ENCODE results near the gene PPP3CA.

PPP3CA gene

DNA sequence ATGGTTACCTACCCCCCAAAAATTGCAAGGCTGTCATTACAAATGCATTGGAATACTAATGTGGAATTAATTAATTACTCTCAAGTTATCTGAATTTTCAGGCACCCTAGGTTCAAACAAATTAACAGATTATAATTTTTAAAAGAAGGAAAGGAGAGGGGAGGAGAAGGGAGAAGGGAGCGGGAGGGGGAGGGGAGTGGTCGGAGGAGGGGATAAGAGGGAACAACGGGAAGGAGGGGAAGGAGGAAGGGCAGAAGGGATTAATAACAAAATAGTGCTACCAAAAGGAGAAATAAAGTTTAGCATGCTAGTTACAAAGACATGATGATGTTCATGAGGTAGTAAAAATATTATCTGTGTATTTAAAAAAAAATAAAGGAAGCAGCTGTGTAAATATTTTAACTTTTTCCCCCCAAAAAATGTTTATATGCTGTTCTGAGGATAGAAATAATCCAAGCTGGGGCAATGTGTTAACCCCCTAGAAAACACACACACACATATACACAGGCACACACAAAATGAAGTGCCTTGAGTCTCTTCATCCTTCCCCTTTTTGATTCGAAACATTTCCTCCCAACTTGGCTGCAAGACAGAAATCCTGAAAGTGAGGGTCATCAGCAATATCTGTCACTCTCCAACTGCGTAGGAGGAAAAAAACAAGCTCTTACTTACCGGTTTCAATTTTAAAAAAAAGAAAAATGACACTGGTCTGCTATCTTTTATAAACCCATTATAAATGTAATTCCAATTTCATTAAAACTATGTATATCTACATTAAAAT, 58.8 kb downstream of the PPP3CA start:
- no peak for DNase-seq (ENCODE audit: low read depth)

DNA sequence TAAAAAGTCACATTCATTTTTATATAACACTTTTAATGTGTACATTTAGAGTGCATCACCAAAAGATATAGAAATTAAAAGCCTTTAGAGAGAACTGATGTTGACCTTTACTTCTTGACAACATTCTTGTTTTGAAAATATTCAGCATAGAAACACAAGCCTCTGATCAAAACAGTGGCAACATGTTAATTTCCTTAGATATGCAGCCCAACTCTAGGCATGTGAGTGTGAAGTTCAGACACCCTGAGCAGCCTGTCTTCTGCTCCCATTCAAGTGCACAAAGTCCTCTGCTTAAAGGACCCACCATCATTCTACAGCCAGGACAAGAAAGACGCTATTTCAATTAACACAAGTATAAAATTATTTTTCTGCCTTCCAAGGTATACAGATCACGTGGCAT, 60.0 kb downstream of the PPP3CA start:
- DNase-seq (ENCODE audit: low read depth) = no peak

DNA sequence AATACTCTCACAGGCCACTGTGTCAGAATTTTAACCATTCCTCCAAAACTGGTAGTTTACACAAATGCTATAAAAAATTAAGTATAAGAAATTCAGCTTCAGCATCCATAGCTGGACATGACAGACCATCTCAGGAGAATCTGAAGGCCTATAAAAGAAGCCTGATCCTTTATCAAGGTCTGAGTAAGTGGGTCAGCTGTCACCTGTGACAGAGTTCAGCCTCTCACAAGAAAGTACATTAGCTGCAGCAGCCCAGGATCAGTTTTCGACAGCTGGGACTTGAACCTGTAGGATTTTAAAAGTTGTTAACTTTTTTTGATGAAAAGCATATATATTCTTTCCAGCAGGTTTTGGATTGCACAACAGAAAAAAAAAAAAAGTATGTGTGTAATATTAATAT, 60.7 kb downstream of the PPP3CA start:
- no peak for DNase-seq (ENCODE audit: low read depth)

DNA sequence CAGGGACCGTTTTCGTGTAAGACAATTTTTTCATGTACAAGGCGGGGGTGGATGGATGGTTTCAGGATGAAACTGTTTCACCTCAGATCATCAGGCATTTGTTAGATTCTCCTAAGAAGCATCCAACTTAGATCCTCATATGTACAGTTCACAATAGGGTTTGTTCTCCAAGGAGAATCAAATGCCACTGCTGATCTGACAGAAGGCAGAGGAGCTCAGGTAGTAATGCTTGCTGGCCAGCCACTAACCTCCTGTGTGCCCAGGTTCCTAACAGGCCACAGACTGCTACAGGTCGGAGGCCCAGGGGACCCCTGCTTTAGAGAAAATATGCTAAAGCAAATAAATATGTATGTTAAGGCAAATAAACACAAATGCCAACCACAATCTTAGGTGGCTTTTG, 61.3 kb downstream of the PPP3CA start:
- no peak for DNase-seq (ENCODE audit: low read depth)

DNA sequence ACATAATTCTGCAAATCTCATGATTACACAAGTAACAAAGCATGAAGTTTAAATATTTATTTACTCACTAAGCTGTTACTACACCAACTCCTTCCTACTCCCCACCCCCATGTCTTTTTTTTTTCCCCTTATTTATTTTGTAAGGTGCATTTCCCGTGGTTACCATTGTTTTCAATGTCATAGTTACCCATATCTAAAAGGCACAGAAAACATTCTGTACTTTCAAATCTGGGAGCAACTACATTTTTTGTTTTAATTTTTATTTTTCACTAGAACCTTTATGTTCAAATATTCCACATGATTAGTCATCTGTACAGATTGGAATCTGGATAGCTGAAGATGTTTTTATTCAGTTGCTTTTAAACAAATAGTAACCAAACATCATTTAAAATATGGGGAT, 62.8 kb downstream of the PPP3CA start:
- DNase-seq (ENCODE audit: low read depth) = no peak

DNA sequence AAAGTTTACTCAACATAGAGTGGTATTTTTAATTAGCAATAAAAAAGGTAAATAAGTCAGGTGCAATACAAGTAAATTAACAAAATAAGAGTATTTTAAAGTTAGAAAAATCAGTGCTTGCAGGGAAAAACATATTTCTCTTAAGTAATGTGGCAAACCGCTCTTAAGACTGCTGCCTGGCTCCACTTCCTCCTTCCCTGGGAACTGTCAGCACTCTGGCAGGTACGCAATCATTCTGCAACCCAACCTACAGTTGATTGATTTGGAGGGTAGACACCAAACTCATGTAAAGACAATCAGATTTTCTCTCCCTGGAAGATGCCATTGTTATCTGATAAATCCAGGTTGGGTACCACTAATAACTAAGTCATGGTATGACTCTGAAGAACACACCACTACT, 63.9 kb downstream of the PPP3CA start:
- no peak for DNase-seq (ENCODE audit: low read depth)

DNA sequence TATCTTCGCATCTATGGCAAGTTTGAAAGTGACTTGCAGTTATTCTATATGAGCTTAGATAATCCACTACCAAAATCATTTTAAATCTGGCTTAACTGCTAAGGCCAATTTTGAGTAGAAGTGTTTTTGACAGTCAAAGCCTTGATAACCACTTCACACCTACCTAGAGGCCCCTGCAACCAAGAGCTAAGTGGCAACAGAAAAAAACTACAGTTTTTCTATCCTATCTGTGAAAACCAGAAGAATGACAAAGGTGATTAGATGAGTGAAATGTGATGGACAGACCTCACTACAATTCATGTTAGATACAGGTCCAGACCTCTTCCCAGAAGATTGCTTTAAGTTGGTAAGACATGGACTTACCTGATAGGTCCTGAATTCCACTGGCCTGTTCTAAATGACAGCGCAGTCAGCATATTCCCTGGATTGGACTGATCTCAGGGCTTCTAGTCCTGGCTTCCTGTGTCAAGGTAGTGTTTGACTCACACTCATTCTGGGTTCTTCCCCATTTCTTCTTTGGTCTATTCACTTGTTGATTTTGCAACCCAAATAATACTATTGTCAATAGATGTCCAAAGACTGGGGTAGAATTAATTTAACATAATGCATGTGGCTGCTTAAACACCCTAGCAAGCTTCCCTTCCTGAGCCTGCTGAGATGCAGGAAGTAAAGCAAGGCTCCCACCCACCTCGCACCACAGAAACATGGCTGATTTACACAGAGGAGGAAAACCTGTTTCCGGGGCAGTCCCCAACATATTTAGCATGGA, 65.1 kb downstream of the PPP3CA start:
- DNase-seq (ENCODE audit: low read depth) = no peak

DNA sequence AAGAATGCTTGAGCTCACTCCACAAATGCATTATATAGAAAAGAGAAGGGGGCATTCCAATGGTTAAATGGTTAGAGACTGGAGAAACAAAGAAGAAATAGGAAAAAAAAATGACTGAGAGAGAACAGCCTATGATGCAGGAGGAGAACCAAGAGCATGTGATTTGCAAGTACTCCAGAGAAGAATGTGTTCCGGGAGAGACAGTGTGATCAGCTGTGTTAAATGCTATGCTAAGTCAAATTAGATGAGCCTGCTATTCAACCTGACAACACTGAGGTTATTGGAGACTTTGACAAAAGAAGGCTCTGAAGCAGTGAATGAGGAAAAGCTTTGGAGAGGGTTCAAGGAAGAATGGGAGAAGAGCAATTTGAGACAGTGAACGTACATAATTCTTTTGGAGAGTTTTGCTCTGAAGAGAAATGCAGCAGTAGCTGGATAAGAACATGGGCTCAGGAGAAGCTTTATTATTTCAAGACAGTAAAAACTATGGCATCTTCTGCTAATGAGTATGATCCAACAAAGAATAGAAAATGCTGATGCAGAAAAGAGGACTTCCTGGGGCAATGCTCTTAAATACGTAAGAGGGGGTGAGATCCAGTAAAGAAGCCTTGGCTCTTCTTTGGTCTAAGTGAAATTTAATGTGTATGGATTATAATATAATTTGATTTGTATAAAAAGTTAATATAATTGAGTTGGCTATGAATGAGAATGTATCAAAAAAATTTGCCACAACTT, 66.3 kb downstream of the PPP3CA start:
- DNase-seq (ENCODE audit: low read depth) = no peak

DNA sequence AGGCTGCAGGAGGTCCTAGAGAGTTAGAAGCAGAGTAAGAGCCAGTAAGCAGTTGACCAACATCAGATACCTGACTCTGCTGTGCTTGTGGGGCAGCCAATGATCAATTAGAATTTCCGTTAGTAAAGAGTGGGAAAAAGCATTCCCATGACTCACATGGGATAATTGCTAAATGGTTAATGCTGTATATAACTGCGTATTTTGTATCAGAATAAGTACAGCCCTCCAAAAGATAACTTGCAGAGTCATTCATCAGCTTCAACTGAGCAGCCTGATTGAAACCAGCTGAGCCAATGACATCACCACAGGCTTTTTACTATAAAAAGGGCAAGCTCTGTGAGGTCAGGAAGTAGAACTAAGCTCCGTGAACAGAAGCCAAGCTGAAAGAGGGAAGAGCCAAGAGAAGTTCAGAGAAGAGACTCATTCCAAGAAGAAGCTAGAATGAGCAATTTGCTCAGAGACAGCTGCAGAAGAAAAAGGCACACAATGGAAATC, 67.9 kb downstream of the PPP3CA start:
- no peak for DNase-seq (ENCODE audit: low read depth)

DNA sequence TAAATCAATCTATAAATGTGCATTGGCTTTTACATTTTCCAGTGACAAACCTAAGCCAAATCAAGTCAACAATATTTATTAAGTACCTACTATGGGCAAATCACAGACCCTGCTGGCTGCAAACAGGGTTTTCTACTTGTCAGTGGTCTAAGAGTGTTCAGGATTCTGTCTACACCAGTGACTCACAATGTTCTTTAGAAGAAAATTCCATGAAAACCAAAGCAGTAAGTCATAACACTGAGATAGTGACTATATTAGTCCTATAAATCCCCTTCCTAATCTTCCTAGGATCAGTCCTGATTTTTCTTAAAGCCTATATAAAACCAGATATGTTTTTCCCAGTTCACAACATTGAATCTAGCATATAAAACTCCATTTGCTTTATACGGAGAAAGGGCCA, 69.7 kb downstream of the PPP3CA start:
- no peak for DNase-seq (ENCODE audit: low read depth)

DNA sequence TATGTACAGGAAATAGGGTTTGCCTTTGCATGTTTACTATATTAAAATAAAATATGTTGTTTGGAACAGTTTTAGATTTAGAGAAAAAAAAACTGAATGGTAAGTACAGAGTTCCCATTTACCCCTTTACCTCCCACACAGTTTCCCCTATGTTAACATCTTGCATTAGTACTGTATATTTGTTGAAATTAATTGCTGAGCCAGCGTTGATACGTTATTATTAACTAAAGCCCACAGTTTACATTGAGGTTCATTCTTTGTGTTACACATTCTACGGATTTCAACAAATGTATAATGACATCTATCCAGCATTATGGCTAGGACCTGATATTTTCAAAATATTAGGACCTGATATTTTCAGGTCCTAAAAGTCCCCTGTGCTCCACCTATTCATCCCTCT, 70.7 kb downstream of the PPP3CA start:
- DNase-seq (ENCODE audit: low read depth) = no peak

DNA sequence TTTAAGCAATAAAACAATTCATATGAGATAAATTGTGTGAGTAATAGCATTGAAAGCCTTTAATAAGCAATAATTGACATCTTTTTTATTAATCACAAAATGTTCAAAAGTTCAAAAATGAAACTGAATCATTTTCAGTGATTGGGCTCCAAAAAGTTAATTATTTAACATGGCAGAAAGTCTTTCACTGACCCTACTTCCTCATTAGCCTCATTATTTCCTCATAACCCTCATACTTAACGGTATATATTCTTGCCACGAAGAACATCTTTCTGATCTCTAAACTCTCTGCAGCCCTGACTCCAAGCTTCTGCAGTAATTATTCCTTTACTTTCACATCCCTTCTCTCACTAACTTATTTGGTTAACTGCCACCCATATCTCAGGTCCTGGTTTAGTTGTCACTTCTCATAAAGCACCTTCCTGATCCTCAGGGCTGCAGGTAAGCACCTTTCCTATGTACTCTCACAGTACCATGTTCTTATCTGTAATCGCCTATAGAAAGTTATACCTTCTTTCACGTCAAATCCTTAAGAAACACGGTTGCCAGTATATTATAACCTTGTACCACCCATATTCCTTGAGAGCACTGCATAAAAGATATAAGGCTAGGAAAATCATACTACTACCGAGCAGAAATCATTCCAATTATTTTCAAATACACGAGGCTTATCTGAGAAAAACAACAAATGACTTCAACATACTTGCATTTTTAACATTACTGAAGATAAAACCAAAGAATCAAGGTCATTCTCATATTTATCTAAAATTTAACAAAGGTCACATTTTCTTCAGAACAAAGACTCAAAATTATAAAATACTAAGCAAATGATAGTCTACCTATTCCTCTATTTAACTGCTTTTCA, 72.2 kb downstream of the PPP3CA start:
- DNase-seq (ENCODE audit: low read depth) = no peak

DNA sequence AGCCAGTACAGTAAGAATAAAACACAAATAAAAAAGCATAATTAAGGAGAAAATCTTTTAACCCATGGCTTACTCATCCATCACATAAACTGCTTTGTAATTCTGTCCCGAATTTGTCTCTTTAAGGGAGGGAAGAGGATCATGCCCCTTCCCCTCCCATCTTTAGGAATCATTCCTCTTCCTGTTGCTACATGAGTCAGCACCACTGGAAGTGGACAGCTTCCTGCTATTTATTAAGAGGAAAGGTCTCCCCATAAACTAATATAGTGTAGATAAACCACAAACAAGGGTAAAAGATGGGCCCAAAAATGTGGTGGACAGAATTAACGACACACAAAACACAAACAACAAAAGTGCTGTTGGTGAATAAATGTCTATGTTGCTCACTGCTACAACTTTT, 75.8 kb downstream of the PPP3CA start:
- no peak for DNase-seq (ENCODE audit: low read depth)

DNA sequence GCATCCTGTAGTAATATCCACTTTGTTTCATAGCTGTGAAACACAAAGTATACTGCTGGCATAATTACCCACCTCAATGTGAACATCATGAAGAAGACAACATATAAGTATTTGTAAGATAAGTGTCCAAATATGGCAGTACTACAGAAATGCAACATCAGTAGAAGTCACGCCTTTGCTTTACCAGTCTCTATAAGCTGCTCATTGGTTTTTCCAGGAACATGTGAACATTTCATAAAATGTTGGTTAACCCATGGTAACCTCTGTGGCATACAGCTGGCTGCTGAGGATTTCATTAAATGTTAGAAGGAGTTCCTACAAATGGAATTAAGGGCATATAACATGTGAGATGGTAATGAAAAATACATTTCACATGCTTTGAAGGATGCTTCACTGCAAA, 77.6 kb downstream of the PPP3CA start:
- no peak for DNase-seq (ENCODE audit: low read depth)

DNA sequence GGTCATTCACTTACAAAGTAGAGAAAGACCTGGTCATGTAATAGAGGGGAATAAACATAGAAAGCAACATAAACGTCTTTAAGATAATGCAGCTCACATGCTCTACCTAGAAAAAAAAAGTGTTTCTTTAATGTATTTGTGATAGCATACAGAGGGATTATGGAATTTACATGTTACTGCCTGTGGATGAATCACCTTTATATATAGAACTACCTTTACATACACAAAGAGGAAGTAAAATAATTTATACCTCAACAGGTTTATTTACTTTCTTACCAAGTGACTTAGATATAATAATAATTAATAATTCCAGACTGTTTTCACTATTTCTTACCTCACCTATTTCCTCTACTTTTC, 81.5 kb downstream of the PPP3CA start:
- DNase-seq (ENCODE audit: low read depth) = no peak

DNA sequence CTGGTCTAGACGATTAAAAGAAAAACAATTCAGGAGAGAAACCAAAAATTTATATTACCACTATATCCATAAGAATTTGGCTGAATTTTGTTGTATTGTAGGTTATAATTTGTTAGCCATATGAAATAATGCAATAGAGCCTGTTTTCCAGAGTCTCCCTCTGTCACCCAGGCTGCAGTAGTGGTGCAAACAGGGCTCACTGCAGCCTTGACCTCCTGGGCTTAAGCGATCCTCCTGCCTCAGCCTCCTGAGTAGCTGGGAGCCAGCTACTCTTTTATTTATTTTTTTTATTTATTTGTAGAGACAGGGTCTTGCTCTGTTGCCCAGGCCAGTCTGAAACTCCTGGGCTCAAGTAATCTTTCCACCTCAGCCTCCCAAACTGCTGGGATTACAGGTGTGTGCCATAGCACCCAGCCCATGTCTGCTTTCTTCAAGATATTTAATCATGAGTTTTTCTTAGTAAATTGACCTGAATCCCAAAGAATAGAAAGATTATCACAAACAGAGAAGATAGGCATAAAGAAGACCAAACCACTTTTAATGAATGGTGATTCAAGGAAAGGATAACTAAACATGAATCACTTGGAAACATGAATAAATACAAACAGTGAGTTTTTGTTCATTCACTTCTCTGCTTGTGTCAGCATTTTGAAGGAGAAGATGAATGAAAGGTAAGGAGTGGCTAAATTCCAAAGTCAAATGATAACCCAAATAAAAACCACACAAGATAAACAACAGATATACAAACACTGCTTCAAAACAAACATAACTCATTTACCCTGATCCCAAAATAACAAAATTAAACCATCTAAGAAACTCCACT, 82.1 kb downstream of the PPP3CA start:
- no peak for DNase-seq (ENCODE audit: low read depth)

DNA sequence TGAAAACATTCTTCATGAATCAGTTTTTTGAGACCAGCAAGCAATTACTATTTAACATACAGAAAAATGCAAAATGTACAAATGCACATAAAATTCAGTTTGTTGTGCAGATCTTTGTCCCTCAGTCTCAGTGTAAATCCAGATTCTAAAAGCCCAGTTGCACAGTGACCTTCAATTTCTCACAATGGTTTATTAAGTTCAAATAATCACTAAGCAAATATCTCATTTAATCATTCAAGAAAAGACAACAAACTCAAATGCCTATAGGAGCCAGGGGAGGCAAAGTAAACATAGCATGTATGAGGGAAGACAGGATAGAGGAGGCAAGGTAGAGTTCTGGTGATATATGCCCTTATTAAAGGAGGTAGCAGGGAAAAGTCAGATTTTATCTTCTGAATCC, 82.8 kb downstream of the PPP3CA start:
- no peak for DNase-seq (ENCODE audit: low read depth)

DNA sequence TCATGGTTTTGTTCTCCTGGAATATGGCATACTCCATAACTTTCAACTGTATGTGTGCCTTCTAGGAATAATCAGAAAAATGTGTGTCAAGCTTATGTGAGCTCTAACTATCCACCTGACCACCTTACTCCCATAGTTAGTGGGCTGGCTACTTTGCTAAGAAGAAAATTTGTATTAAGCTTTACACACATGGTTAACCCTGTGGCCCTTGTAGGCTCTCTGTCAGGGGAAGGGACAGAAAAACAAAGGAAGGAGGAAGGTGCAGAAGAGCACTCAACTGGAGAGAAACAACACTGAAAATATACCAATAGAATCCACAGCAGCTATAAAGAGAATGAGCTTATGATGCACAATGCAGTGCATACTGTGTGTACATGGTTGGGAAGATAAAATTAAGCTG, 84.6 kb downstream of the PPP3CA start:
- no peak for DNase-seq (ENCODE audit: low read depth)

DNA sequence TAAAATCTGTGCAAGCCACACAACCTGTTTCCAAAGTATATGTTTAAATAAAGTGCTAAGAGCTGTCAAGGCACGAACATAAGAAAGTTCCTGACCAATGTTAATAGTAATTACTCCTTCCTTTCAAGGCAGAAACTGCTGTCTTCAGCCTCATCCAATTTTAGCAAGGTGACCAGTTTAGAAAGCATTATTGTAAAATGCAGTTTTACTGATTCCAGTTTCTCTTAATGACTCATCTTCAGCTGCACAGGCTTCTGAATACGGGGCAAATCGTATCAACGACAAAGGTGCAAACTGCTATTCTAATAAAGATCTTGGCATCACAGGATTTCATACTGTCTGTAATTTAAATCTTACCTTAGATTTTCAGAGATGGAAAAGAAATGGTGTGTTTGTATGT, 87.5 kb downstream of the PPP3CA start:
- DNase-seq (ENCODE audit: low read depth) = no peak

DNA sequence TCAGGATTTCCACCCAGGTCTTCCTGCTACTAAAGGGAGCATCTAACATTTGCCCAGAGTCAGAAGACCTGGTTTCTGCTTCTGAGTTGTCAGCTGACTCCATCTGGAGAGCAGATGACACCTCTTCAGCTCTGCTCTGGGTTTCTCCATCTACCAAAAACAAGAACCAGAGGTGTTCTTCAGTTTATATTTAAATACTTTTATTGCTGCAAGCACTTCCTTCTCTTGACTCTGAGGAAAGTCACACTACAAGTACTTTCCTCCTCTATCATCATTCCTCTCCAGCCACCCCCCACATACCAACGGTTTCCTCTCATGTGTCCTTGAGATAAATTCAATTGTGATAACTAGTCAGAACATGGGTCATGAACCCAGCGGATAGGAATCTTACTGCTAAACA, 88.4 kb downstream of the PPP3CA start:
- DNase-seq (ENCODE audit: low read depth) = no peak

DNA sequence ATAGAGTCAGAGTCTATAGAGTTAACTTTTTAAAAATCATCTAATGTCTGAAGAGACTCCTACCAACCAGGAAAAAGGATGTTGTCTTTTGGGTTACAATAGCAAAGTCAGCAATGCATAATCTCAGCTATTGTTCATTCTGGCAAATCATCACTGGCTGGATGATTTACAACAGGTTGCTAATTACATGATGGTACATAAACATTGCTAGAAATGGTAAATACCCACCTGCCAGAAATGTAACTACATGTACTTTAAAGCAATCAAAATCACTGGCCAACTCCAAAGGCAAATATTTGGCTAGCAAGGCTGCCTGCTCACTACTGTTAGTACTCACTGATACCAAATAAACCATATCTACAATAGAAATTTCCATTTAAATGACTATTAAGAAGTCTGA, 91.1 kb downstream of the PPP3CA start:
- DNase-seq (ENCODE audit: low read depth) = no peak

All from stimulated activated CD8-positive, alpha-beta memory T cell treated with anti-CD3 and anti-CD28 coated beads, Interleukin-15, amount 100 ng/mL, for 1 hour (primary cell).